PC-3 (cell line): ENCODE results near the gene IL25.

Experiments used
- CTCF ChIP-seq: fragments of 300-600 bp; sonication (generic); conservative IDR thresholded peaks from 2 replicates; pipeline ENCODE4 v1.5.1; 2017; ENCODE audit warnings: antibody characterized with exemption, low read depth, mild to moderate bottlenecking, low read length
- EZH2 ChIP-seq: fragments of 300-600 bp; sonication (generic); IDR thresholded peaks from one replicate; pipeline ENCODE4 v1.6.1; 2017; ENCODE audit warnings: antibody characterized with exemption, mild to moderate bottlenecking, low read length; ENCODE audit not compliant: unreplicated experiment

- TF ChIP-seq CTCF (no peak), EZH2 (no peak)
Measured at GRCh38 chr14:23414254-23414653, 41.6 kb downstream of the IL25 start.
